HG03060 (cell line): ENCODE data around the gene KLHDC2.
"Not testable (repeated sequence)": the region's sequence is repeated elsewhere in the genome, so short reads cannot be mapped to it uniquely, and the experiment has no call there.

Experiments used
- ATAC-seq: cut with Tn5 transposase; IDR thresholded peaks from one replicate; pipeline ENCODE4 v1.9.1; 2021; ENCODE audit warnings: low read depth, moderate number of reproducible peaks; ENCODE audit not compliant: unreplicated experiment

KLHDC2 gene, protein sequence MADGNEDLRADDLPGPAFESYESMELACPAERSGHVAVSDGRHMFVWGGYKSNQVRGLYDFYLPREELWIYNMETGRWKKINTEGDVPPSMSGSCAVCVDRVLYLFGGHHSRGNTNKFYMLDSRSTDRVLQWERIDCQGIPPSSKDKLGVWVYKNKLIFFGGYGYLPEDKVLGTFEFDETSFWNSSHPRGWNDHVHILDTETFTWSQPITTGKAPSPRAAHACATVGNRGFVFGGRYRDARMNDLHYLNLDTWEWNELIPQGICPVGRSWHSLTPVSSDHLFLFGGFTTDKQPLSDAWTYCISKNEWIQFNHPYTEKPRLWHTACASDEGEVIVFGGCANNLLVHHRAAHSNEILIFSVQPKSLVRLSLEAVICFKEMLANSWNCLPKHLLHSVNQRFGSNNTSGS

DNA sequence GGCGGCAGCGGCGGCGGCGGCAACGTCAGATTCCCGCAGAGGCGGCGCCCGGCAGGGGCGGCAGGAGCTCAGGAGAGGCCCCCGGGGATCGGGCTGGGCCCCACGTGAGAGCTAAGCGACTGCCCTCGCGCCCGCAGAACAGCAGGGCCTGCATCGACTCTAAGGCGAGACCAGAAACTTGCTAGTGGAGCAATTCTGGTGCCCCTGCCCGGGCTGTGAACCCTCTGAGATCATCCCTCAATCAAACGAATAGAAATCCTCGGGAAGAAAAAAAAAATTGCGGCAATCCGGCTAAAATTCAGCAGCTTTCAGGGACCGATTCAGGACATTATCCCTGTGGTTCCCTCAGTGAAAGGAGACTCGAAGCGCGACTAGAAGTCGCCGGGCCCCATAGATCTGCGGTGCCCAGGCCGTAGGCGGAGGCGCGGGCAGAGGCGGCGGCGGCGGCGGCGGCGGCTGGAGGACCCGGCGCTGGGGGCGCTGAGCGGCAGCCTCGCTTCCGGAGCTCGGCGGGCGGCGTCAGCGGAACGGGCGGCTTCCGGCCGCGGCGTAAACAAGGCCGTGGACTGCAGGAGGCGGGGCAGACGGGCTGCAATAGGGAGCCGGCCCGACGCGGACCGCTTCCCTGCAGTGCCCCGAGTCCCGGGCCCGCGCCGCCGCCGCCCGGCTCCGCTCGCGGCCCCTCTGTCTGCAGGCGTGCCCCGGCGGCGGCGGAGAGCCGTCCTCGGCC is at the start of gene KLHDC2:
Gene KLHDC2 (plus strand): TSS at position 583 of the 730 bp plus-strand sequence. CDS start 316 bp downstream, outside the sequence.
- ATAC-seq: peak; percentile 51

DNA sequence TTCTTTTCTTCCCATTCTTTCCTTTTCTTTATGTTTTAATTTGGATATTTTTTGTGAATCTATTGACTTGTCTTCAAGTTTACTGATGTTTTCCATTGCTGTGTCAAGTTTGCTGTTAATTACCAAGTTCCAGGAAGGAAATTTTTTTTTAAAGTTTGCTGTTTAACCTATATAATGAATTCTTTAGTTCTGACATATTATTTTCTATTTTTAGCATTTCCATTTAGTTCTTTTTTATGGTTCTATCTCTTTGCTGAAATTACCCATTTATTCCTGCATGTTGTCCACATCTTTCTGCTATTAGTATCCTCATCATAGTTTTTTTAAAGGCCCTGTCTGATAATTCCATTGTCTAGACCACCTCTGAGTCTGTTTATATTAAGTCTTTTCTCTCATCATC is 47.2 kb upstream of the KLHDC2 start:
- ATAC-seq: no peak

DNA sequence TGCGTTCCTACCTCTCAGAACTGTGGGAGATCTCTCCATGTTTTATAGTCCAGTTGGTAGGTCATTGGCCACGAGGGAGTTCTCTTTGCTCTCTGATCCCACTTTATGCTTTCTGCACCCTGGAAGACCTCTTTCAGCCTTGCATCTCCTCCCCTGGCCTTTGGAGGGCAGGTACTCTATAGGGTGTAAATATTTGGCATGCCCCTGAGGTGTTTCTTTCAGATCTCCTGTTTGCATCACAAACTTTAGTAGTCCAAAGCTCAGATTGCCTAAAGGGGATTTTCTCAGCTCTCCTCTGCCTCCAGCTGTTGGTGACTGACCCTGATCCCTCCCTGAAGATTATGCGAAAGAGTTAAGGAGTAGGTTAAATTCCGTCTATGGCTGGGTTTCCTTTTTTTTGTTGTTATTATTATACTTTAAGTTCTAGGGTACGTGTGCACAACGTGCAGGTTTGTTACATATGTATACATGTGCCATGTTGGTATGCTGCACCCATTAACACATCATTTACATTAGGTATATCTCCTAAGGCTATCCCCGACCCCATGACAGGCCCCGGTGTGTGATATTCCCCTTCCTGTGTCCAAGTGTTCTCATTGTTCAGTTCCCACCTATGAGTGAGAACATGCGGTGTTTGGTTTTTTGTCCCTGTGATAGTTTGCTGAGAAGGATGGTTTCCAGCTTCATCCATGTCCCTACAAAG is 46.1 kb upstream of the KLHDC2 start:
- not testable (repeated sequence) for ATAC-seq

DNA sequence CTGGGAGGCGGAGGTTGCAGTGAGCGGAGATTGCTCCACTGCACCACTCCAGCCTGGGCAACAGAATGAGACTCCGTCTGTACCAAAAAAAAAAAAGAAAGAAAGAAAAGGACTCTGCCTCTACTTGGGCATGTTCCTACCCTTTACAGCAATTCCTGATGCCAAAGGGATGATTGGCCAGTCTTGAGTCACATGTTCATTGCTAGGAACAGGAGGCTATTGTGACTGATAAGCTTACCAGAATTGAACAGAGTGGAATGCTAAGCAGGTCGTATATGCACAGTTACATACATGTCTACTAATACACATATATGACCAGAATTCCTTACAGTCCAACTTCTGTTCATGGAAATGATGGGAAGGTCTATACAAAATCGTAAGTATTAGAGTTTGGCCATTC is 40.8 kb upstream of the KLHDC2 start:
- no peak for ATAC-seq

DNA sequence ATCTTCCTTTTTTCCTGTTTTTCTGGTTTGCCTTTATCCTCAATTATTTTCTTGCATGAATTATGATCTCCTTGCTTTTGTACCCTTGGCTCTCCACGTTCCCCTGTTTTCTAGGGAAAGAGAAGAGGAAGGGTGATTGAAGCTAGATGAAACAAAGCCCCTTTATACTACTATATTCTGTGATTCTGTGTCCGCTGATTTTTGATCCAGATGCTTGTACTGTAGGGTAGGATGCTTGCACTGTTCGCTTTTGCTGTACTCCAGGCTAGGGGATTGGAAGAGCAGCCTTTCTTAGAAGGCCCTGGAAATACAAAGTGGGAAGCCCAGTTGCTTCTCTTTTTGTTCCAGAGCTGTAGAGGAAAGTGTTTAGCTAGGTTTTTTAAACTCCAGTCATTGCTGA is 35.1 kb upstream of the KLHDC2 start:
- ATAC-seq: no peak

DNA sequence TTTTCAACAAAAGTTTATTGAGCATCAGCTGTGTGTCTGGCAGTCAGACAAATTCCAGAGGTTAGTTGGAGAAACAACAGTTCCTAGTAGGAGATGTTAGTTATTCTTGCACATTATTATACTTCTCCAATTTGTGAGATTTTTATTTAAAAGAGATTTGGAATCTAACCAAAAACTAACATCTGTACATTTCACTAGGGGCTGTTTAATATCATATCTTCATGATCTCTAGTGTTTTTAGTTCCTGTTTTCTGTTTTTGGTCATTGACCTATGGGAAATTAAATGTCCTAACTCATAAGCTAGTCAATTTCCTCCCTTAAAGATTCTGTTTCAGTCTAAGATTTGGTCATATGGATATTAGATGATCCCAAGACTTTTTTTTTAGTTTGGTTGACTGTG is 34.1 kb upstream of the KLHDC2 start:
- no peak for ATAC-seq

DNA sequence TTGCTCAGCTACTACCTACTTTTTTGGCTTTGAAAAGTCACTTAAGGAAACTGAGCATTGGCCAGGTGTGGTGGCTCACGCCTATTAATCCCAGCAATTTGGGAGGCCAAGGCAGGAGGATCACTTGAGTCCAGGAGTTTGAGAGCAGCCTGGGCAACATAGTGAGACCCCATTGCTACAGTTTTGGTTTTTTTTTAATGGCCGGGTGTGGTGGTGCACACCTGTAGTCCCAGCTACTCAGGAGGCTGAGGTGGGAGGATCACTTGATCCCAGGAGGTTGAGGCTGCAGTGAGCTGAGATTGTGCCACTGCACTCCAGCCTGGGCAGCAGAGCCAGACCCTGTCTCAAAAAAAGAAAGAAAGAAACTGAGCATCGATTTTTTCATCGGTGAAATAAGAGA is 32.3 kb upstream of the KLHDC2 start:
- ATAC-seq: not testable (repeated sequence)

DNA sequence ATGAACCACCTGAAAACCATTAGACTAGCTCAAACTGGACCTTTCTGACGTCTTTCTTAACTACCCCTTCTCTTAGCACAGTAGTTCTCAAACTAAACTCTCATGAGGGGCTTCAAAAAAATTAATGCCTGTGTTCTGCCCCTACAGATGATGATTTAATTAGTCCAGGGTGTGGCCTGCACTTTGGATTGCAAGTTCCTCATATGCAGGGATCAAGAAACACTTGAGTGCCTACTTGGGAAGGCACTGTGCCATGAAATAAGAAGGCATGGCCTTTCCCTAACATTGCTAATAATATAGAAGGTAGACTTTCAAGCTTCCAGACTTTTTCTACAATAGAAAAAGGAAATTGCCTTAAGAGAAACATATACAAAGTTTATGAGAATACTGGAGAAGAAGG is 22.8 kb upstream of the KLHDC2 start:
- no peak for ATAC-seq

DNA sequence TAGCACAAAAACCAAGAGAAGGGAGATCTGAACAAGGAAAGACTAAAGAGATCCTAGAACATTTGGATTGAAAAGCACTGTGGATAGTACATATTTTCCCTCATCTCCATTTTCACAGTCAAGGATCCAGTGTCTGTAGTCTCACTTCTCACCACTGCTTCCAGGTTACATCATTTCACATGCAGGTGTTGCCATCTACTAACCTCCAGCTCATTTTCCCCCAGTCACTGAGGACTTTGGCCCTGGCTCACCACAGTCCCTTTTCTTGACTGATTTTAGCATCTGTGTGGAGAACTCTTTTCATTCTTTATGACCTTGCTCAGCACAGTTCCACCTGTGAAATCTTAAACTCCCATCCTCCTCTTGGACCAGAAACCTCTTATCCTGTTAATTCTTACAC is 21.5 kb upstream of the KLHDC2 start:
- not testable (repeated sequence) for ATAC-seq

DNA sequence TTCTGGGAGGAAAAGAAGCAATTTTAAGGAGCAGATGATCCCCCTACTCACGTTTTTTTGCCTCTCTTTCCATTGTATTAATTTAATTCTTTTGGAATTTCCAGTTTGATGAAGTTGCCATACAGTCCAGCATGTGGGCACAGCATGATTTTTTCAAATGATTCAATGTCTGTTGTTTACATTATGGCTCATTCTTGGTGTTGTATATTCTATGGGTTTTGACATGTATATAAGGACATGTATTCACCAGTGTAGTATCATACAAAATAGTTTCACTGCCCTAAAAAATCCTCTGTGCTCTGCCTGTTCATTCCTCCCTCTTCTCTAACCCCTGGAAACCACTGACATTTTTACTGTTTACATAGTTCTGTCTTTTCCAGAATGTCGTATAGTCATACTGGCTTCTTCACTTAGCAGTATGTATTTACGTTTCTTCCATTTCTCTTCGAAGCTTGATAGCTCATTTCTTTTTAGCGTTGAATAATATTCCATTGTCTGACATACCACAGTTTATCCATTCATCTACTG is 13.3 kb upstream of the KLHDC2 start:
- ATAC-seq: no peak

DNA sequence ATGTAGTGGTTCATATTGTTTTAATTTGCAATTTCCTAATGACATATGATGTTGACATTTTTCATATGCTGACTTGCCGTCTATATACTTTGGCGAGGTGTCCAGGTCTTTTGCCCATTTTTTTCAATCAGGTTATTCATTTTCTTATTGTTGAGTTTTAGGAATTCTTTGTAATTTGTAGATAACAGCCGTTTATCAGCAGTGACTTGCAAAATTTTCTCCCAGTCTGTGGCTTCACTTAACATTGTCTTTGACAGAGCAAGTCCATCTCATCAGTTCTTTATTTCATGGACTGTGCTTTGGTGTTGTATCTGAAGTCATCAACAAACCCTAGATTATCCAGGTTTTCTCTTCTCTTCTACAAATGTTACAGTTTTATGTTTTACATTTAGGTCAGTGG is 12.6 kb upstream of the KLHDC2 start:
- ATAC-seq: no peak

DNA sequence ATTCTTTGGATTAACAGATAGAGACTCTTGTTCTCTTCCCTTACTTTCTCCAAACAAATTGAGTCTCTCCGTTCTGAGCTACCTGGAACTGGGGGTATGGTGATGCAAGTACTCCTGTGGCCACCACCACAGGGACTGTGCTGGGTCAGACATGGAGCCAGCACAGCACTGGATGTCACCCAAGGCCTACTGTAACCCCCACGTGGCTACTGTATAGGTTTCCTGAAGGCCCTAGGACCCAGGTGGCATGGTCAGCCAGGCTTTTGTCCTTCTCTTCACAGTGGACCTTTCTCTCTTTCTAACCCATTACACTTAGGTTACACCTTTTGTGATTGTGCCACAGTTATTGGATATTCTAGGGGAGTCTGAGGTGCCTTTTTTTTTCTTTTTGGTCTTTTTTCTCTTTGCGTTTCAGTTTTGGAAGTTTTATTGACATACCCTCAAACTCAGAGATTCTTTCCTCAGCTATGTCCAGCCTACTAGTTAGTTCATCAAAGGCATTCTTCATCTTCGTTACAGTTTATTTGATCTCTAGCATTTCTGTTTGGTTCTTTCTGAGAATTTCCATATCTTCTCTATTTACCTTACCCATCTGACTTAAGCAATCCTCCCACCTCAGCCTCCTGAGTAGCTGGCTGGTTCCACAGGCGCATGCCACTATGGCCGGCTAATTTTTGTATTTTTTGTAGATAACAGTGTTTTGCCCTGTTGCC is 6.0 kb upstream of the KLHDC2 start:
- no peak for ATAC-seq

DNA sequence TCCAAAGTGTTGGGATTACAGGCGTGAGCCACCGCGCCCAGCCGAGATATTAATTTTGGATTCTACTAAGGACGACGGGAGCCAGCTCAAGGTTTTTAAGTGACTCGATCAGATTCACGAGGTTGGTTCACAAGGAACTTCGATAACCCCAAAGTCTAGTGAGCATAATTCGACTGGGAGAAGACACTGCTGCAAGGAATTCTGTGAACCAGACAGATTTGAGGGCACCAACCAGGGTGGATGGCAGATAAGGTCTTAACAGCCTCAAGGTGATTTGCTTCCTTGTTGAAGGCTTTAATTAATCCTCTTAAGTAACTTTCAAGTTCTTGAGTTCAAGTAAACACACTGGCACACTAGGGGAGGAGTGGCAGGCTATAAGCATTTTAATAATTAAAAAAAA is 1.1 kb upstream of the KLHDC2 start:
- no peak for ATAC-seq

DNA sequence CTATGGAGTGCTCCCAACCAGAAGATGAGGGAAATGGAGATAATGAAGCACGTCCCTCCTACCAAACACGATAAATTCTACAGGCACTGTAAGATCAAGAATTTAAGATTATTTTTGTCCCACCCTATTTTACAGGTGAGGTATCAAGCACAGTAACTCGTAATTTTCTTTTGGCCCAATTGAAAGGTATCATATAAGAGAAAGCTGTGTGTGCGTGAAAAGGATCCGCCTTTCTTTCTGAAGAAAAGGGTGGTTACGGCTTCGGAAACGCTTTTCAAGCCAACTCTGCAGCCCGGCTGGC is 733 bp upstream of the KLHDC2 start:
- ATAC-seq: no peak

DNA sequence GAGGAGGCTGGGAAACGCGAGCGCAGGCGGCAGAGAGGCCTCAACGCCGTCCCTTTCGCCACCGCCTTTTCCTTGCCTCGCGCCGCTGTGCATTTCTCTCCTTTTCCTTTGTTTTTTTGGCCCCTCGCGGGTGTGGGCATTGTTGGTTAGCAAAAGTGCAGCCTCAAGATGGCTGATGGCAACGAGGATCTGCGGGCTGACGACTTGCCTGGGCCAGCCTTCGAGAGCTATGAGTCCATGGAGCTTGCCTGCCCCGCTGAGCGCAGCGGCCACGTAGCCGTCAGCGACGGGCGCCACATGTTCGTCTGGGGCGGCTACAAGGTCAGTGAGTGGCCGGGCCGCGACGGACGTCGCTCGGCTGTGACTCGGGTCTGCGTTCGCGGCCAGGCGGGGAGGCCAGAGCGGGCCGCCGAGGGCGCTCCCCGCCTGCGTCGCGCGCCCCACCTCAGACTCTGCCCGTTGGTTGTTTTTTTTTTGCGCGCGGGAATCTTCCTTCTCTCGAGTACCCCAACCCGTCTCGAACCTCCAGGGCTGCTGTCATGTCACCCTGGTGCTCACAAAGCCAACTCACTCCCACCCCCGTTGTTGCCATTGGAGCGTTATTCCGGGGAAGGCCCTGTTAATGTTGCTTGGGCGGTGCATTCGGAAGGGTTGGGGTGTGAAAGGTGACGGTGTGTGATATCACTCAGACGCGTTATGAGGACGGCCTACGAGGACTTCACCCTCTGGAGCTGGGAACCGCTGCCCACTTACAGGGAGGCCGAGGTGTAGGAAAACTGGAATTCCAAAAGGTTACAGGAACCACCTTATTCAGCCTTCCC is 558 bp downstream of the KLHDC2 start:
- ATAC-seq: peak; percentile 12

DNA sequence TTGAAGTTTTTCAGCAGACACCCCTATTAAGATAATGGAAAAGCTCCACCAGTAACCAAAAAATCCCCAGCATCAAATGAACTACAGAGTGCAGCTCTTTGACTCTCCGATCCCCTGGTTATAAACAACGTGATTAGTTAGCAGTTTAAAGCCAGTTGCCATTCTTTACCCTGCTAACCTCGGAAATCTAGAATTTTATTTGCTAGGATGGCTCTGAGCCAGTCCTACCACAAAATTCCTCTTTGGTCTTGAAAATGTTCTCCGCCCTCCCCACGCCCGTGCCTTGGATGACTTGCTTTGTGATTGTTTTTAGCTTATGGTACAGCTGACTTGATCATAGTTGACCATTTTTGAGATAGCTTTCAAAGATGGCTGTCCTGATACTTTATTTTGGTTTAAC is 1.2 kb downstream of the KLHDC2 start:
- no peak for ATAC-seq

DNA sequence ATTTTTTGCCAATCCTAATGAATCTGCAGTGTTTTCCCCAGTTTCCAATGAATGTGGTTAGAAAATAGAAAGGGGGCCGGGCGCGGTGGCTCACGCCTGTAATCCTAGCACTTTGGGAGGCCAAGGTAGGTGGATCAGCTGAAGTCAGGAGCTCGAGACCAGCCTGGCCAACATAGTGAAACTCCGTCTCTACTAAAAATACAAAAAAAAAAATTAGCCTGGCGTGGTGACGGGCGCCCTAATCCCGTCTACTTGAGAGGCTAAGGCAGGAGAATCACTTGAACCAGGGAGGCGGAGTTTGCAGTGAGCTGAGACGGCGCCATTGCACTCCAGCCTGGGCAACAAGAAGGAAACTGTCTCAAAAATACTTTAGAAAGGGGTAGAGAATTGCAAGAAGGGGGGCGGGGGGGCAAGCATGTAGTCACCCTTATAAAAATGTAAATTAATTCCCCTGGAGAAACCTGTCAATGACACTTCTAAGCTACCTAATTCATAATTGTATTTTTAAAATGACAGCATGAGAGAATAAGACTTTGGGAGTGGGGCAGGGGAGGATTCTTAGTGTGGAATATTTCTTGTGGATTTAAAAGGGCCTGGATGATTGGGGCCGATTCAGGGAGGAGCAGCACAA is 1.7 kb downstream of the KLHDC2 start:
- ATAC-seq: no peak

DNA sequence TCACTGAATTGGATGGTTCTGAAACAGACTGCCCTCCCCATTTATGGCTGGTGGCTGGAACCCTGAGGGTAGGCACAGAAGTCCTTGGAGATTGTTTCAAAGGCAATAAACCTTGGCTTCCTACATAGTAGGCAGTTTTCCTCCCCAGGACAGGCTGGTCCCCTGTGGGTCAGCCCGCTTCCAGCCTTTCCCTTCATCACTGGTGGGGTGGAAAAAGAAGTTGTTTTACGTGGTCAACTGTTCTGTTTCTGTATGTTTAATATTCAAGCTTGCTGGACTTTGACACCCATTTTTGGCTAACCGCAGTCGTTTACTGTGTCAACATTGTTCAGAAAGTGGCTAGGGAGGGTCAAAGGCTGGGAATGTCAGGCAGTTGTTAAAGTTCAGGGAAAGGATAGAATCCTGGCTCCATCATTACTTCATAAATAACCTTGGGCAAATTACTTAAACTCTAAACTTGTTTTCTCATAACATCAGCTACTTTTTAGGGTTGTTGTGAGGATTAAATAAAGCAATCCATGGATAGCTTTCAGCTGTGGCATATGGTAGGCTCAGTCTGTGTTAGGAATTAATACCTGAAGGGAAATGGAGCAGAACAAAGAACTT is 2.4 kb downstream of the KLHDC2 start:
- no peak for ATAC-seq

DNA sequence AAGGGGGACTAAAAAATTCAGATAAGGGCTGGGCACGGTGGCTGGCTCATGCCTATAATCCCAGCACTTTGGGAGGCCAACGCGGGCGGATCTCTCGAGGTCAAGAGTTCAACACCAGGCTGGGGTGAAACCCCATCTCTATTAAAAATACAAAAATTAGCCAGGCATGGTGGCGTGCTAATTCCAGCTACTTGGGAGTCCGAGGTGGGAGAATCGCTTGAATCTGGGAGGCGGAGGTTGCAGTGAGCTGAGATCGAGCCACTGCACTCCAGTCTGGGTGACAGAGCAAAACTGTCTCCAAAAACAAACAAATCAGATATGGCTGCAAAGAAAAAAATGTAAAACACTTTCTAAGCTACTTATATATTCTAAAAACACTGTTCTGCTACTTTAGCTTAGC is 3.7 kb downstream of the KLHDC2 start:
- ATAC-seq: not testable (repeated sequence)
